ENCODE data around the gene ARF6.

- TF ChIP-seq SP1 (IDR thresholded peaks at IDR 0.05) (no peak), JUND (IDR thresholded peaks at IDR 0.05) (no peak), RAD21 (IDR thresholded peaks at IDR 0.05) (no peak), YY1 (IDR thresholded peaks at IDR 0.05) (no peak), MAX (IDR thresholded peaks at IDR 0.05) (no peak)
- TF ChIP-seq, protein P1, sequence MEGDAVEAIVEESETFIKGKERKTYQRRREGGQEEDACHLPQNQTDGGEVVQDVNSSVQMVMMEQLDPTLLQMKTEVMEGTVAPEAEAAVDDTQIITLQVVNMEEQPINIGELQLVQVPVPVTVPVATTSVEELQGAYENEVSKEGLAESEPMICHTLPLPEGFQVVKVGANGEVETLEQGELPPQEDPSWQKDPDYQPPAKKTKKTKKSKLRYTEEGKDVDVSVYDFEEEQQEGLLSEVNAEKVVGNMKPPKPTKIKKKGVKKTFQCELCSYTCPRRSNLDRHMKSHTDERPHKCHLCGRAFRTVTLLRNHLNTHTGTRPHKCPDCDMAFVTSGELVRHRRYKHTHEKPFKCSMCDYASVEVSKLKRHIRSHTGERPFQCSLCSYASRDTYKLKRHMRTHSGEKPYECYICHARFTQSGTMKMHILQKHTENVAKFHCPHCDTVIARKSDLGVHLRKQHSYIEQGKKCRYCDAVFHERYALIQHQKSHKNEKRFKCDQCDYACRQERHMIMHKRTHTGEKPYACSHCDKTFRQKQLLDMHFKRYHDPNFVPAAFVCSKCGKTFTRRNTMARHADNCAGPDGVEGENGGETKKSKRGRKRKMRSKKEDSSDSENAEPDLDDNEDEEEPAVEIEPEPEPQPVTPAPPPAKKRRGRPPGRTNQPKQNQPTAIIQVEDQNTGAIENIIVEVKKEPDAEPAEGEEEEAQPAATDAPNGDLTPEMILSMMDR (IDR thresholded peaks at IDR 0.05; ENCODE audit: low read depth, low read length, missing input control) = no peak
Observed at GRCh38 chr14:49942090-49942489, 49.2 kb downstream of the ARF6 start.

All from liver (tissue), 3 donors.